Effector memory CD8-positive, alpha-beta T cell (primary cell): ENCODE measurements around the gene LRRC74B.
"Not testable (repeated sequence)": the region's sequence is repeated elsewhere in the genome, so short reads cannot be mapped to it uniquely, and the experiment has no call there.

Experiments used
- ATAC-seq: fragments of 150-1000 bp; cut with Tn5 transposase; replicated peaks from 2 replicates; pipeline ENCODE4 v1.10.0; 2021; ENCODE audit warnings: mild to moderate bottlenecking, moderate library complexity
- DNase-seq, 3 experiments: peaks; one replicate each; pipeline ENCODE4 v3.0.0; 2021
- H3K27ac Mint-ChIP-seq, 2 donors: one replicate each; pipeline ENCODE4 v1.8.0; 2022; ENCODE audit warnings: mild to moderate bottlenecking in 2 of 2, mixed read lengths in 2 of 2, moderate library complexity in 2 of 2
- H3K27me3 Mint-ChIP-seq, 2 donors: one replicate each; pipeline ENCODE4 v1.8.0; 2022; ENCODE audit warnings: mixed read lengths in 2 of 2
- H3K36me3 Mint-ChIP-seq: one replicate; pipeline ENCODE4 v1.8.0; 2022; ENCODE audit warnings: mild to moderate bottlenecking, moderate library complexity, mixed read lengths; ENCODE audit not compliant: insufficient read depth
- H3K4me1 Mint-ChIP-seq, 2 donors: one replicate each; pipeline ENCODE4 v1.8.0; 2022; ENCODE audit warnings: low read depth in 2 of 2, mixed read lengths in 2 of 2
- H3K4me3 Mint-ChIP-seq, 2 donors: one replicate each; pipeline ENCODE4 v1.8.0; 2022; ENCODE audit warnings: mild to moderate bottlenecking in 2 of 2, mixed read lengths in 2 of 2, moderate library complexity in 2 of 2
- H3K9me3 Mint-ChIP-seq, 2 donors: one replicate each; pipeline ENCODE4 v1.8.0; 2022; ENCODE audit warnings: mixed read lengths in 2 of 2

The LRRC74B gene

DNA sequence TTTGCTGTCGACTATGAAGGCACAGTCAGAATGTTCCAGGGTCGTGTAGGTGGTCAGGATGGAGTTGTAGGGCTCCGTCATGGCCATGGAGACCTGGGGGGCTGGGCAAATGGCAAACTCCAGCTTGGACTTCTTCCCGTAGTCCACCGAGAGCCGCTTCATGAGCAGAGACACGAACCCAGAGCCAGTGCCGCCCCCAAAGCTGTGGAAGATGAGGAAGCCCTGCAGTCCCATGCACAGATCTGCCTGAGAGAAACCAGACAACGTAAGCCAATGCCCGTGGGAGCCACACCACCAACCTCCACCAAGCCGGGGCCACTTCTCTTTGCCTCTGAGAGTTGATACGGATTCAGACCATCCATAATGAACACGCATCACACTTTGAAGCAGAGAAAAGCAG, 36.5 kb upstream of the LRRC74B start:
- not testable (repeated sequence) for DNase-seq, ATAC-seq, H3K9me3 Mint-ChIP-seq, H3K27ac Mint-ChIP-seq, H3K36me3 Mint-ChIP-seq, H3K4me3 Mint-ChIP-seq, H3K4me1 Mint-ChIP-seq, H3K27me3 Mint-ChIP-seq

DNA sequence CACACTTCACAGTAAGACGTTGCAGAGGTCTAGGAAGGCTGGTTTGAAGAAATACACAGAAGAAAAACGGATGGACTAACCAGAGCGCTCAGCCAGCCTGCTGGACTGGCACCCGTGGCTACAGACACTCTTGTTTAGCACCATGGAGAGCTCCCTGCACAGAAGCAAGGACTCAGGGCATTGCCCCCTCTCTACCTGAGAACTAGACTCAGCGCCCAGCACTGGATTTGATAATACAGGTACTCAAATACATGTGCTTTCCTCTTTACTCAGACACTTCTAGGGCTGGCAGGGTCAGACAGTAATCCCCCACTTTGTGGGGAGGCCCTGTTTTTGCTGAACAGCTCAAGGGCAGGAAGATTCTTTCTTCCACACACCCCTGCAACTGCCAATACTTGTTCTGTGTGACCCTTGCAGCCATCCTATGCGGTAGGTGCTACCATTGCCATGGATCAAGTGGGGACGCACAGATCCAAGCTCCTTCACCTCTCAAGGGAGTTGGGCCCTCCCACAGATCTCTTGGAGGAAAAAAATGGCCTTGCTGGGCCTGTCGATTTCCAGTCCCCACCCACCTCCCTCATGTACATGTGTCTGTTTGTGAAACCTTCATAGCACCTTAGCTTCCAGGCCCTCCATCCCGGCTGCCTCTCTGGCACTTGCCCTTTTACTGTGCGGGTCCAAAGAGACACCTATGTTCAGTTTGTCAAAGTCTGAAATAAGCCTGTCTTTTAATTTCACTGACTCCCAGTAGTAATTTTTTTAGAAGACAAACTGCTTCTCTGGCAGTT, 35.9 kb upstream of the LRRC74B start:
- Mint-ChIP-seq H3K9me3 (no peaks in the 10 kb centered on the region), H3K4me1 (peaks cover 14 to 16% of the 10 kb centered on the region in 2 donors), H3K4me3 (no peak overlapping the region), H3K36me3 (peaks cover 11% of the 10 kb centered on the region), H3K27me3 (no peaks in the 10 kb centered on the region), H3K27ac (peak overlapping the region in 1 of 2 donors; percentile 10)
- DNase-seq, result peak in 1 of 3 experiments; percentile 22
- no peak for ATAC-seq

DNA sequence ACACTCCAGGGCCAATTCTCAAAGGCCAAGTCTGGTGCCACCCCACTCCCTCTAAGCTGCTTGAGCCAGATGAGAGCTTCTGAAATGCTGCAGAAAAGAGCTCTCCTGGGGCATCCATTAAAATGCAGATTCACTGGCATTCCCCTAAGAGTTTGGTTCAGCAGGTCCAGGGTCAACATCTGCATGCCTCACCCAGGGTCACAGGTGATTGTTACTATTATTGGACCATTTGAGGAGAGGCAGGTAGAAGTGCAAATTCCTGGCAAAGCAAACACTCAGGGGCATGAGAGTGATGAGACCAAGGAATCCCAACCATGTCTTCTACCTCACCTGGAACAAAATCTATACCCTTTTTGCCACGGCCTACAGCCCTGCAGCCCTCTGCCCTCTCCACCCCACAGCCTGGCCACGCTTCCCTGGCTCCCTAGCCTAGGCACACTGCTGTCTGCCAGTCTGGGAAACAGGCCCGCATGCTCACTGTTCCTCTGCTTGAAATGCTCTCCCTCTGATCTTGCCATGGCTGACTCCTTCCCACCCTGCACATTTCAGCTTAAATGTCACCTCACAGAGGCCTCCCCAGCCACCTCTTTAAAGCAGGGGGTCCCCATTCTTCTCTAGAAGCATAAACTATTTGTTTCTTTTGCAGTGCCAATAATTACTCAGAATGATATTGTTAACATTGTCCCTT, 35.2 kb upstream of the LRRC74B start:
- DNase-seq (no peak), ATAC-seq (no peak)
- Mint-ChIP-seq H3K27me3 (no peaks in the 10 kb centered on the region), H3K36me3 (peaks cover 11% of the 10 kb centered on the region), H3K4me1 (peaks cover 20 to 23% of the 10 kb centered on the region in 2 donors), H3K9me3 (no peaks in the 10 kb centered on the region), H3K4me3 (no peak overlapping the region), H3K27ac (peak overlapping the region in 1 of 2 donors; percentile 10)

DNA sequence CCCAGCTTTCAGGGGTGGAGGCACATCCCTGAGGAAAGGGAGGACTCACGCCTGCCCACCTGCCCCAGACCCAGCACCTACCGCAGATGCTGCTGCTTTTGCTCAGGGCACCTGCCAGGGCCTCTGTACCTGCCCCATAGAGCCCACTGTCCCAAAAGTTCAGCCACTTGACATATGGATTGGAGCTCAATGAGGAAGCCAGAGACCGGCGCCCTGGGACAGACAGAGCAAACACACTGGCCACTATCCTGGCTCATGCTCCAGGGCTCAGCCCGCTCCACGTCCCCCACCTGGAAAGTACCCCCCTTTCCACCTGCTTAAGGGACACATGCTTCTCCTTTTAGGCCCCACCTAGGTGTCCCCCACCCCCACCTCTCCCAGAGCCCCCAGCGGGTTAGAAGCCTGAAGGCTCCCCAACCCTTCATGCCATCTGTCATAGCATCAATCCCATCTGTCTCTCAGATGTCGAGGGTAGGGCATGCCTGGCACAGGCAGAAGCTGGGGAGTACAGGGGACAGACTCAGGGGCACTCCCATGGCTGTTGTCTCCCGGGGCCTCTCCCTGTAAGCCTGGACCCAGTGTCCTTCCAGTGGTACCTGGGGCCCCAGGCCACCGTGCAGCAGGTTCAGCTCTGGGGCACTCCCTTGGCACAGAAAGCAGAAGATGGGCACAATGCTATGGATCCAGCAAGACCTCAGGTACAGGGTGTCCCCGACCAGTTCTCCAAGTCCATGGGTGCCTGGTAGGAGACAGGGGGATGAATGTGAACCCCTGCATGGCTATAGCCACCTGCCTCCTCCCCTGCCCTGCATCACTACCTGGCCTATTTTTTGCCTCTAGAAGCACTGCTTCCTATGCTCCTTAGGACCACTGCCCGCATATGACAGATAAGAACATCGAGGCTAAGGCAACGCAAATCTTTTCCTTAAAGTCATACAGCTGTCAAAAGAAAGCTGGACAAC, 33.0 kb upstream of the LRRC74B start:
- H3K4me3 Mint-ChIP-seq, result peak overlapping the region; percentile 80 to 88
- no peaks in the 10 kb centered on the region for H3K9me3 Mint-ChIP-seq
- ATAC-seq, result no peak
- no peak for DNase-seq
- peak overlapping the region; percentile 92 to 98 for H3K27ac Mint-ChIP-seq
- peaks cover 8% of the 10 kb centered on the region for H3K36me3 Mint-ChIP-seq
- no peaks in the 10 kb centered on the region for H3K27me3 Mint-ChIP-seq
- H3K4me1 Mint-ChIP-seq, result peaks cover 20 to 30% of the 10 kb centered on the region in 2 donors

DNA sequence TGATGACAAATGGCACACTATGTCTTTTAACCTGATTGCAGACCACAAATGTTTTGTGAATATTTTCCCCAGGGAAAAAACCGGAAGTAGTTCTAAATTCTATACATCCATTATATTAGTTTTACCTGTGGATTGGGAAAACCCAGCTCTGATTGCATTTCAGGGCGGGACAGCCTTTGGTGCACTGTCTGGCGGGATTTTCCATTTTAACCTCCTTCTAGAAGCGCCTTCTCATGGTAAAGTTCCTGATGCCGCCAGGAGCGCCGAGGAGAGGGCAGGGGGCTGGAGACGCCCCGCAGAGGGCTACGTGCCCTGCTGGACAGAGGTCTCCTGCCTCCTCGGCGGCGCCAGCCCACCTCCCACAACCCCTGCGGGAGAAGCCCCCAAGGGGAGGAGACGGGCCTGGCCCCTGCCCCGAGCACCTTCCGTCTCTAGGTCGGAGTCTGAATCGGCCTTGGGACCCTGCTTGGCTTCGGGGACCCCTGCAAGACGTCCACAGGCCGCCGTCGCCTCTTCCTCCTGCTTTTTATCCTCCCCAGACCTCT, 32.0 kb upstream of the LRRC74B start:
- Mint-ChIP-seq H3K9me3 (no peaks in the 10 kb centered on the region), H3K27me3 (no peaks in the 10 kb centered on the region), H3K27ac (peak overlapping the region; percentile 92 to 98), H3K36me3 (peaks cover 8% of the 10 kb centered on the region), H3K4me3 (peak overlapping the region; percentile 80 to 88), H3K4me1 (peaks cover 20 to 33% of the 10 kb centered on the region in 2 donors)
- no peak for ATAC-seq
- DNase-seq, result no peak

DNA sequence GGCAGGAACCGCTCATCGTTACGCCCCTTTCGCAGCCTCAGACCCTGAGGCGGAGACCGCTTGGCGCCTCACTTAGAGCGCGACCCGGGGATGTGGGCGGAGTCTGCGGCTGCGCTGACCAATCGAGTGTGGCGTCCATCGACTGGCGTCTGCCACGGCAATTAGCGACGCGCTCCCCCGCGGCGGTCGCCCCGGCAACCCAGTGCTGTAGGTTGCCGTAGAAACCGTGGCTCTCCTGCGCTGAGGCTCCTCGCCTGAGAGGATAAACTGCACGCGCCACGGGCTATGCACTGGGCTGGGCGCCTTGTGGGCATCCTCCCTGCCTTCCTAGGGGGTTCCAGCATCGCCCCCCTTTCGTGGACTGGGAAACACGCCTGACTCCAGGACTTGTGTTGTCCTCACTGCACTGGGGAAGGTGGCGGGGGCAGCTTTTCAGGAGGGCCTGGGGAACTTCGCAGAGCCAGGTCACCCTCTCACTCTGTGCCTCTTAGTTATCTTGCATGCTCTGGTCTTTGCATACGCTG, 31.5 kb upstream of the LRRC74B start:
- Mint-ChIP-seq H3K27ac (peak overlapping the region; percentile 92 to 98), H3K4me1 (peaks cover 20 to 33% of the 10 kb centered on the region in 2 donors)

DNA sequence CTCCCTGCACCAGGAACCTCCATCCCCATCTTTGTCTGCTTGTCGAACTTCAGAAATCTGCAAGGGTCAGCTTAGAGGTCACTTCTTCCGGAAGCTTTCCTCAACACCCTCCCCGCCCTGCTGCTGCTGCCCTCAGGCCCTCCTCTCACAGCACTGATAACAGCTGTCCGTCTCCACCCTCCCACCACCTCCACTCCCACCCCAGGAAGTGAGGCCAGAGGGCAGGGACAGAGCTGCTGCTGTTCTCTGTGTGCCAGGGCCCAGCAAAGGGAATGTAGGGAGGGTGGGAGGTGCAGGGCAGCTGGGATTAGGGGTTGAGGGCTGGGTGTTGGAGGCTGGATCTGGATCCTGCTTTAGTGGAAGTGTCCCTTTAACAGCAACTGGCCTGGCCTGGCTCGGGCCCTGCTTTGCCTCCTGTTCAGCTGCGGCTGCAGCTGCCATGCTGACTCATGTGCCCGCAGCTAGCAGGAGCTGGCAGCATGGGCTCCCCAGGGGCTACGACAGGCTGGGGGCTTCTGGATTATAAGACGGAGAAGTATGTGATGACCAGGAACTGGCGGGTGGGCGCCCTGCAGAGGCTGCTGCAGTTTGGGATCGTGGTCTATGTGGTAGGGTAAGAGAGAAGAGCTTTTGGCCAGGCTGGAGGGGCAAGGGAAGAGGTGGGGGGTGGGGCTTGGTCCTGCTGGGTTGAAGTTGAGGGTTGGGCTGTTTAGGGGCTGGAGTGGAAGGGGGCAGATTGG, 30.9 kb upstream of the LRRC74B start, which contains the start of gene P2RX6:
TSS of gene P2RX6 (plus strand) at position 440 of the 740 bp plus-strand sequence. CDS start at position 450, 10 bp downstream.
- H3K27me3 Mint-ChIP-seq, result no peaks in the 10 kb centered on the region
- peak within 1 kb of the TSS; percentile 80 to 88 for H3K4me3 Mint-ChIP-seq
- ATAC-seq (no peak), DNase-seq (no peak)
- H3K4me1 Mint-ChIP-seq, result peaks cover 20 to 30% of the 10 kb centered on the region in 2 donors
- H3K9me3 Mint-ChIP-seq, result no peaks in the 10 kb centered on the region
- peaks cover 8% of the 10 kb centered on the region for H3K36me3 Mint-ChIP-seq
- peak within 1 kb of the TSS; percentile 92 to 98 for H3K27ac Mint-ChIP-seq

More for the DNA sequence above, 31.5 kb upstream of the LRRC74B start:
- Mint-ChIP-seq H3K36me3 (peaks cover 8% of the 10 kb centered on the region), H3K4me3 (peak overlapping the region; percentile 80 to 88), H3K9me3 (no peaks in the 10 kb centered on the region), H3K27me3 (no peaks in the 10 kb centered on the region)
- DNase-seq (peak; percentile 81 to 89 (median 87)), ATAC-seq (peak; percentile 92)

DNA sequence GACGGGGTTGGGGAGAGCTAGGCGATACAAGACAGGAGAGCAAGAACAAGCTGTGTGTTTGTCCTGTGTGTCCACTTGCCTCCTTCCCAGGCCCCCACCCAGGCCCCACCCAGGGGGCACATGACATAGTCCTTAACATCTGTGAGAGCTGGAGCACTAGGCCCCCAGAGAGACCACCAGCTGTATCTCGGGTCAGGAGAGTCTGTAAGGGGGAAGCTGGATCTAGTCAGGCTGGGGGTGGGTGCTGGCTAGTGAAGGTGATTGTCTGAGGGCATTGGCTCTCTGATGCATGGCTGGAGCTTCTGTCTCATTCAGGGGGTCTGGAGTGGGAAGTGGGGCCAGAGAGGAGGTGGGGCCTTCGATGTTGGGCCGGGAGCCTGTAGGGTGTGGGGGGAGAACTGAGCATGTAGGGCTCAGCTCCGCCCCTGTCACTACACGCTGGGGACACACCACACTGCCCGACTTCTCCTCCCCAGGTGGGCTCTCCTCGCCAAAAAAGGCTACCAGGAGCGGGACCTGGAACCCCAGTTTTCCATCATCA, 30.2 kb upstream of the LRRC74B start:
- no peaks in the 10 kb centered on the region for H3K27me3 Mint-ChIP-seq
- no peaks in the 10 kb centered on the region for H3K9me3 Mint-ChIP-seq
- DNase-seq (no peak), ATAC-seq (no peak)
- peak overlapping the region; percentile 92 to 98 for H3K27ac Mint-ChIP-seq
- H3K4me1 Mint-ChIP-seq, result peaks cover 20 to 30% of the 10 kb centered on the region in 2 donors
- peaks cover 8% of the 10 kb centered on the region for H3K36me3 Mint-ChIP-seq
- H3K4me3 Mint-ChIP-seq, result peak overlapping the region in 1 of 2 donors; percentile 80

DNA sequence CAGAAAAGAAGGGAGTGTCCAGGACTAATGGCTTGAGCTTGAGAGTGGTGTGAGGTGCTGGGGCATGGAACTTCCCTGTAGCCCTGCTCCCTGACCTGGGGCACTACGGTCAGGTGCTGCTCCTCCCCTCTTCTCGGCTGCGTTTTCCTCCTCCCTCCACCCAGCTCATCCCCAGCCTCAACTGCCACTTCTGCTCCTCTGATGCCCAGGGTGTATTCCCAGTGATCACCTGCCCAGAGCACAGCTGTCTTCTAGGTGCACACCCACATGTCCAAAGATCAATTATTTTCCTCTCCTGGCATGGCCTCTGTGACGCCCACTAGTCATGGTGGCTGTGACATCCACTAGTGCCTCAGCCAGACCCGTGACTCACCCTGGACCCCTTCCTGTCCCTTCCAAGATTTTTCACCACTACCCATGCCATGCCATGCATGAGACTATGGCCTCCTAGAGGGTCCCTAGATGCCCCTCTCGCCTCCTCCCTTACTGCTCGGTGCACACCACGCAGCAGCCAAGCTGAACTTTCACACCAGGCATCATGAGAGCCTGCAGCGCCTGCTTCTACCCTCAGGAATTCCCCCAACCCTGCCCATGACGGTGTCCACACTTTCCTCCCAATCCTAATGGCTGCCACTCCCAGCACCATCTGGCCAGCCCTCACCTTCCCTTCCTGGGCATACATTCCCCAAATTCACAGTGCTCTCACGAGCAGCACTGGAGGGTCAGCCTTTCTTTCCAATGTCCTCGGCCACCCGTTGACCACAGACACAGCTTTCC, 28.9 kb upstream of the LRRC74B start:
- H3K9me3 Mint-ChIP-seq, result no peaks in the 10 kb centered on the region
- ATAC-seq (no peak), DNase-seq (no peak)
- H3K36me3 Mint-ChIP-seq, result peaks cover 8% of the 10 kb centered on the region
- H3K27me3 Mint-ChIP-seq, result no peaks in the 10 kb centered on the region
- peak overlapping the region in 1 of 2 donors; percentile 44 for H3K4me3 Mint-ChIP-seq
- H3K4me1 Mint-ChIP-seq, result peaks cover 20 to 30% of the 10 kb centered on the region in 2 donors
- peak overlapping the region; percentile 92 to 98 for H3K27ac Mint-ChIP-seq

DNA sequence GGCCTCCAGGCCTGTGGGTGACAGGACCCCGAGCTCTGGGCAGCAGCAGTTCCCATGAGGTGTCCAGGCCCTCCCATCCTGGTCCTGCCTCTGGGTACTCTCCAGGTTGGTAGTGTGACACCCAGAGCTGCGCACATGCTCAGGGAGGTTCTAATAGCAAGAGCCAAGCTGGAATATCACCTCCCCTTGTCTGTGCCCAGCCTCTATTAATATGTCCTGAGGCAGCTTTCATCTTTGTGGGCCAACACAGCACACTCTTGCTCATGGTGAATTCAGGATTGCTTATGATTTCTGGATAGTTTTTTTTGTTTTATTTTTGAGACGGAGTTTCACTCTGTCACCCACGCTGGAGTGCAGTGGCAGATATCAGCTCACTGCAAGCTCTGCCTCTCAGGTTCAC, 27.4 kb upstream of the LRRC74B start:
- no peak for ATAC-seq

DNA sequence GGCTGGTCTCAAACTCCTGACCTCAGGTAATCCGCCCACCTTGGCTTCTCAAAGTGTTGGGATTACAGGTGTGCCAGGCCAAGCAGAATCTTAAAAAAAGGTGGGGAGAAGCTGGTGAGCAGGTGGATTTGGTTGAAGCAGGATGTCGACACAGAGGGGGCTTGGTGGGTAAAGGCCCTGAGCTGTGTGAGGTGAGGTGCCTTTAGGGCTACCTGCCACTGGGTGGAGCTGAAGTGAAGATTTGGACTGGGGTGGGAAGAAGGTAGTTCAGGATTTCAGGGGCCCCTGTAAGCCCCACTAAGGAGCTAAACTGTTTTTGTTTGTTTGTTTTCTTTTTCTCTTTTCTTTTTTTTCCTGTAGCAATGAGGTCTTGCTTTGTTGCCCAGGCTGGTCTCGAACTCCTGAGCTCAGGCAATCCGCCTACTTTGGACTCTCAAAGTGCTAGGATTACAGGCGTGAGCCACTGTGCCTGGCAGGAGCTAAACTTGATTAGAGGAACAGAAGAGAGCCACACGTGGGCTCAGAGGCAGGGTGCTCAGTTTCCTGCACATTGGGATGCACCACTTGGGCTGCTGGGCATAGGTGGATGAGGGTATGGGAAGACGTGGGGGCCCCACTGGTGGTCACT, 24.8 kb upstream of the LRRC74B start:
- Mint-ChIP-seq H3K27me3 (no peaks in the 10 kb centered on the region), H3K4me3 (no peak overlapping the region), H3K4me1 (peaks cover 11 to 18% of the 10 kb centered on the region in 2 donors), H3K27ac (peak overlapping the region; percentile 30 to 72), H3K9me3 (no peaks in the 10 kb centered on the region), H3K36me3 (no peaks in the 10 kb centered on the region)
- DNase-seq, result no peak
- peak; percentile 68 for ATAC-seq

More for the DNA sequence above, 27.4 kb upstream of the LRRC74B start:
- no peaks in the 10 kb centered on the region for H3K9me3 Mint-ChIP-seq
- peaks cover 20 to 28% of the 10 kb centered on the region in 2 donors for H3K4me1 Mint-ChIP-seq
- DNase-seq, result no peak
- peak overlapping the region in 1 of 2 donors; percentile 98 for H3K27ac Mint-ChIP-seq
- H3K4me3 Mint-ChIP-seq, result no peak overlapping the region
- no peaks in the 10 kb centered on the region for H3K27me3 Mint-ChIP-seq
- H3K36me3 Mint-ChIP-seq, result peaks cover 8% of the 10 kb centered on the region
